Measurements from ENCODE around the gene MICU1. TPM values are rescaled to one million over a fixed set of nuclear protein-coding genes. Genes with fewer than 3 reads are reported as not detected.

MICU1 gene
- total RNA-seq, 1 experiment from 2014 or later, result 36.0 TPM

GRCh38 chr10:72484521-72484920 lies 141.4 kb downstream of the MICU1 start:
- H3K27ac Mint-ChIP-seq, result no peak overlapping the region
- TF ChIP-seq ZNF121 (CRISPR knock-in tag; IDR thresholded peaks at IDR 0.05) (peak; percentile 94), TP53 (CRISPR knock-in tag; IDR thresholded peaks at IDR 0.05) (no peak)
- H3K27me3 Mint-ChIP-seq (ENCODE audit: low read depth), result no peaks in the 10 kb centered on the region
- ATAC-seq, result no peak
- ChIA-PET POLR2A (interaction anchor here (0.5 kb wide), 1 partner anchor 23 kb away, joined by 4 read pairs; no protein-coding TSS in a partner anchor), CTCF (no interaction called here)
- H3K36me3 Mint-ChIP-seq, result no peaks in the 10 kb centered on the region
- H3K9me3 Mint-ChIP-seq, result no peaks in the 10 kb centered on the region
- no peaks in the 10 kb centered on the region for H3K4me1 Mint-ChIP-seq
- no peak overlapping the region for H3K4me3 Mint-ChIP-seq
- DNase-seq (ENCODE audit: low spot score), result no peak

- no peaks in the 10 kb centered on the region for H3K27me3 Mint-ChIP-seq (ENCODE audit: low read depth)
- no peaks in the 10 kb centered on the region for H3K4me1 Mint-ChIP-seq
- DNase-seq (ENCODE audit: low spot score), result no peak
- CTCF ChIA-PET, result no interaction called here
- no peak for ATAC-seq
- POLR2A ChIA-PET, result no interaction called here
- peak overlapping the region; percentile 41; the same call in 1 of the 2 replicates for H3K27ac Mint-ChIP-seq
- TF ChIP-seq ZNF423 (CRISPR knock-in tag; IDR thresholded peaks at IDR 0.05), result peak; percentile 13; the same call in 1 of the 2 replicates
- TF ChIP-seq CREB1 (CRISPR knock-in tag; IDR thresholded peaks at IDR 0.05), result no peak
- no peak overlapping the region for H3K4me3 Mint-ChIP-seq
- H3K36me3 Mint-ChIP-seq, result no peaks in the 10 kb centered on the region
- H3K9me3 Mint-ChIP-seq, result no peaks in the 10 kb centered on the region
Measured at GRCh38 chr10:72483471-72483870, 142.4 kb downstream of the MICU1 start.

GRCh38 chr10:72480861-72481260 lies 145.0 kb downstream of the MICU1 start:
- ATAC-seq, result no peak
- Mint-ChIP-seq H3K4me3 (no peak overlapping the region), H3K27ac (no peak overlapping the region), H3K4me1 (no peaks in the 10 kb centered on the region), H3K27me3 (ENCODE audit: low read depth) (no peaks in the 10 kb centered on the region), H3K36me3 (no peaks in the 10 kb centered on the region), H3K9me3 (no peaks in the 10 kb centered on the region)
- ChIA-PET CTCF (interaction anchor here (2.2 kb wide), 1 partner anchor 106 kb away, joined by 6 read pairs; no protein-coding TSS in a partner anchor), POLR2A (no interaction called here)
- no peak for DNase-seq (ENCODE audit: low spot score)
- TF ChIP-seq ZMAT4 (CRISPR knock-in tag; IDR thresholded peaks at IDR 0.05) (no peak), ATF2 (CRISPR knock-in tag; IDR thresholded peaks at IDR 0.05; ENCODE audit: borderline replicate concordance, low read depth) (no peak), KAT7 (CRISPR knock-in tag; IDR thresholded peaks at IDR 0.05; ENCODE audit: borderline replicate concordance) (no peak), TEAD4 (CRISPR knock-in tag; IDR thresholded peaks at IDR 0.05) (no peak), ZNF281 (CRISPR knock-in tag; IDR thresholded peaks at IDR 0.05) (no peak), ELF4 (CRISPR knock-in tag; IDR thresholded peaks at IDR 0.05; ENCODE audit: low read depth) (no peak), PREB (CRISPR knock-in tag; IDR thresholded peaks at IDR 0.05; ENCODE audit: borderline replicate concordance) (no peak), CBFB (CRISPR knock-in tag; IDR thresholded peaks at IDR 0.05; ENCODE audit: low read depth) (no peak), ZSCAN18 (CRISPR knock-in tag; IDR thresholded peaks at IDR 0.05) (no peak), AR (CRISPR knock-in tag; IDR thresholded peaks at IDR 0.05) (no peak), ZNF121 (CRISPR knock-in tag; IDR thresholded peaks at IDR 0.05) (no peak), MAX (CRISPR knock-in tag; IDR thresholded peaks at IDR 0.05) (no peak)
